Measurements from ENCODE around the gene STARD8.

Gene STARD8

GRCh38 chrX:68757331-68757730 lies 109.9 kb downstream of the STARD8 start:
- no peak for DNase-seq

DNA sequence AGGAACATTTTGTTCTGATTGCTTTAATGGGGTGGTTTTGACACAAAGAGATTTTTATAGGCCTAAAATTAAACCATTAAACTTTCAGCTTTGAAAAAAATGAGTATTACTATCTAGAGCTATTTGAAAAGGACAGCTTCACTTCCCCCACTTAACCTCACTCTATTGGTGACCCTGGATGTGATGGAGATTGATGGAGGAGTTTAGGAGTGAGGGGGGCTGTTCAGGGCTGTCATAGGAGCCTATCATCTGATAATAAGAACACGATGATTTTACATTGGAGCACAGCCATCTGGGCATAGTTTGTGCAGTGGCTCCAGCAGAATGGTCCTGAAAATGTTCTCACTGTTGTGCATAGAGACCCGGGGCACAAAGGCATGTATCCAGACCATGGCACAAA lies 110.3 kb downstream of the STARD8 start:
- DNase-seq, result no peak

- no peak for DNase-seq
These were observed 111.2 kb downstream of the STARD8 start for GRCh38 chrX:68758671-68759070.

GRCh38 chrX:68761086-68761485 lies 113.6 kb downstream of the STARD8 start:
- DNase-seq, result no peak

GRCh38 chrX:68762766-68763165 lies 115.3 kb downstream of the STARD8 start:
- DNase-seq, result no peak

- DNase-seq, result no peak
These were observed 116.0 kb downstream of the STARD8 start for GRCh38 chrX:68763481-68763880.

Data from NCI-H510A treated with DMSO at 0.1 percent for 48 hours (cell line).